Measurements from ENCODE around the gene HTR7. TPM values are rescaled to one million over a fixed set of nuclear protein-coding genes. Genes with fewer than 3 reads are reported as not detected.

Gene HTR7
- total RNA-seq, 1 donor from 2014 or later = 1.8 TPM

DNA sequence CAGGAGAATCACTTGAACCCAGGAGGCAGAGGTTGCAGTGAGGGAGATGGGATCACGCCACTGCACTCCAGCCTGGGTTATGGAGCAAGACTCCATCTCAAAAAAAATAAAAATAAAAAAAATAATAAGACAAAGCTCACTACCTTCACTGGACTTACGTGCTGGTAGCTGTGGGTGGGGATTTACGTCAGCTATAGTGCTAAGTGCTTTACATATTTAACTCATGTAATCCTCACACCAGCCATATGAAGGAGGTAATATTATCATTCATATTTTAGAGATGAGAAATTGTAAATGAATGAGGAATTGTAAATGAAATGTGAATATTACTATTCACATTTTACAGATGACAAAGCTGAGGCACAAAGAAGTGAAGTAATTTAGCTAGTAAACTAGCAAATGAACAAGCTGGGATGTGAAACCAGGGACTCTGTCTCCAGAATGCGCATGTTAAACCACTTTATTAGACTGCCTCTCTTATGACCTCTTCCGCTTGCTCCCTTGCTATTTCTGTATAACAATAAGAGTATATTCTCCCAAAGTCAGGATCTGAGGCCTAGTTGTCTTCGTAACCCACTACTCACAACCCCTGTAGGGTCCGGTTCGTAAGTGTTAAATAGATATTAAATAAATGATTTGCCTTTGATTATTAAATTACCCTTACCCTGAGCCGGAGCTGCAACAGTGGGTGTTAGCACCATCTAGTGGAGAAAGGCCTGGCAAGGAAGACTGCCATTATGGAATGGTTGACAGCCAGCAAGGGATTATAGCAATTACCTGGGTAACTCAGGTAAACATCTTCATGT lies 70.2 kb downstream of the HTR7 start:
- intact Hi-C loops (cut with DNase I) = loop anchor here (1.0 to 5.0 kb wide), 2 partner anchors 40 to 994 kb away; no protein-coding TSS in a partner anchor
- no peak for DNase-seq (ENCODE audit: low spot score in 2 of 2)
- Histone ChIP-seq H3K4me1 (no peaks in the 10 kb centered on the region), H3K27me3 (no peaks in the 10 kb centered on the region), H3K4me3 (no peak overlapping the region), H3K9me3 (no peaks in the 10 kb centered on the region), H3K27ac (no peak overlapping the region), H3K36me3 (no peaks in the 10 kb centered on the region)
- TF ChIP-seq, protein P1, sequence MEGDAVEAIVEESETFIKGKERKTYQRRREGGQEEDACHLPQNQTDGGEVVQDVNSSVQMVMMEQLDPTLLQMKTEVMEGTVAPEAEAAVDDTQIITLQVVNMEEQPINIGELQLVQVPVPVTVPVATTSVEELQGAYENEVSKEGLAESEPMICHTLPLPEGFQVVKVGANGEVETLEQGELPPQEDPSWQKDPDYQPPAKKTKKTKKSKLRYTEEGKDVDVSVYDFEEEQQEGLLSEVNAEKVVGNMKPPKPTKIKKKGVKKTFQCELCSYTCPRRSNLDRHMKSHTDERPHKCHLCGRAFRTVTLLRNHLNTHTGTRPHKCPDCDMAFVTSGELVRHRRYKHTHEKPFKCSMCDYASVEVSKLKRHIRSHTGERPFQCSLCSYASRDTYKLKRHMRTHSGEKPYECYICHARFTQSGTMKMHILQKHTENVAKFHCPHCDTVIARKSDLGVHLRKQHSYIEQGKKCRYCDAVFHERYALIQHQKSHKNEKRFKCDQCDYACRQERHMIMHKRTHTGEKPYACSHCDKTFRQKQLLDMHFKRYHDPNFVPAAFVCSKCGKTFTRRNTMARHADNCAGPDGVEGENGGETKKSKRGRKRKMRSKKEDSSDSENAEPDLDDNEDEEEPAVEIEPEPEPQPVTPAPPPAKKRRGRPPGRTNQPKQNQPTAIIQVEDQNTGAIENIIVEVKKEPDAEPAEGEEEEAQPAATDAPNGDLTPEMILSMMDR (IDR thresholded peaks at IDR 0.05) = peak; percentile 24 to 82 (median 61)

DNA sequence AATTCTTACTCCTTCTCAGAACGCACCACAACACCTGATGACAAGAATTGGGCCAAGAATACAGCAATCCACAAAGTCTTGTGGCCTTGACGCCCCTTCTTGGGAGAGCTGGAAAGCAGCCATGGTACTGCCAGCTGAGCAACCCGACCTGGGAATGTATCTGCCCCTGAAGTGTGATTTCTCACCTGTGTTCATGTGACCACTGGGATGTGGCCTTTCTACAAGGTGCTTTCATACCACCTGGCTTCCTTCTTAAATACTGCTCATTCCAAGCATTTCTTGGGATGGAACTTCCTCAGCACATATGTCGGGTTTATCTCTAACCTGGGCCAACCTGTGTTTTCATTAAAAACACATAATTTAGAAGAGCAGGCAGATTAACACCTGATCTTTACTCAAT lies 72.1 kb downstream of the HTR7 start:
- no peak for DNase-seq (ENCODE audit: low spot score in 2 of 2)
- TF ChIP-seq, protein P1 (IDR thresholded peaks at IDR 0.05) = no peak
- Histone ChIP-seq H3K4me1 (no peaks in the 10 kb centered on the region), H3K27ac (no peak overlapping the region), H3K9me3 (no peaks in the 10 kb centered on the region), H3K36me3 (no peaks in the 10 kb centered on the region), H3K4me3 (no peak overlapping the region), H3K27me3 (no peaks in the 10 kb centered on the region)
- intact Hi-C loops (cut with DNase I) = loop anchor here (5.0 kb wide), 1 partner anchor 38 kb away; no protein-coding TSS in a partner anchor

DNA sequence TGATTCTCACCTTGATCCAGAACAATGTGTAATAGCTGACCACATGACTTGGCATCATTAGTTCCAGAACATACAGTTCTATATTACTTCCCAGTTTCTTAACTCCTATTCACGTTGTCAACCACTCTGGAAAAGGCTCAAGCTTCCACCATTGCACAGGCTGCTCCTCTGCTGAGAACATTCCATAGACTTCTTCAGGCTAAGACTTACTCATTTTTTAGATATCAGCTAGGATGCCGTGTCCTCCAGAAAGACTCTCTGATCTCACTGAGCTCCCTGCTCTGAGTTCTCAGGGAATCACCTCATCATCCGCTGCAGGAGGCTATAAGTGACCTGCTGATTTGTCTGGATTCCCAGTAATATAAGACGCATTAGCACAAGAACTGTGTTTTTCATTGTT lies 73.1 kb downstream of the HTR7 start:
- no peaks in the 10 kb centered on the region for H3K9me3 ChIP-seq
- no peaks in the 10 kb centered on the region for H3K27me3 ChIP-seq
- TF ChIP-seq, protein P1 (IDR thresholded peaks at IDR 0.05) = no peak
- no peak overlapping the region for H3K27ac ChIP-seq
- intact Hi-C loops (cut with DNase I) = loop anchor here (5.0 kb wide), 1 partner anchor 37 kb away; no protein-coding TSS in a partner anchor
- H3K36me3 ChIP-seq = no peaks in the 10 kb centered on the region
- H3K4me3 ChIP-seq = no peak overlapping the region
- H3K4me1 ChIP-seq = no peaks in the 10 kb centered on the region
- no peak for DNase-seq (ENCODE audit: low spot score in 2 of 2)

DNA sequence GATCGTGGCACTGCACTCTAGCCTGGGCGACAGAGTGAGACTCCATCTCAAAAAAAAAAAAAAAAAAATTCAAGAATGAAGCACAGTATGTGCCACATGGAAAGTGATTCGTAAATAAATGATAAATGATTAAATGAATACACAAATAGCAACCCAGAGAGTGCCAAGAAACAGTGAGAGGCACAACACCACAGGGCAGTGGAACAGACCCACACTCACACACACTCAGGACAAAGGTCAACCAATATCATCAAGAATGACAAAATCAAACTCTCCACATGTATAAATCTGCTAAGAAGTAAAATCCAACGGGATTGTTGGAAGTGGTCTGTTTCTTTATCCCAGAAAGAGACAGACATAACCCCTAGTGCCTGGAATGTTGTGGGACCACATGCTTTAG lies 77.4 kb downstream of the HTR7 start:
- H3K4me1 ChIP-seq = no peaks in the 10 kb centered on the region
- intact Hi-C loops (cut with DNase I) = no loop called here

DNA sequence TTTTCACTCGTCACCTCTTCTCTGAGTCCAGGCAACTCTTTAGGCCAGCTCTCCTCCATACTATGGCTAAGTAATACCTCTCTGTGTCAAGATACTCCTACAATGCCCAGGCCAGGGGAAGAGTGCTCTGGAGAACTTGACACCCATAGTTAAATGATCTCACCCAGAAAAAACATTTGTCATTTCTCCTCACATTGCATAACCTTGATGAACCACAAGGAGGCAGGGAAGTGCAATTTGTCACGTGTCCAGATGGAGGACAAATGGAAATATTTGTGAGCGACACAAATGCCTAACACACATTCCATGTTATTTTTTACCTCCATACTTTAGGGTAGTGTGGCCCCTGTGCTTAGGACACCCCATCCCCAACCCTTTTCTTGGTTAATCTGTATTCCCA lies 78.3 kb downstream of the HTR7 start:
- Histone ChIP-seq H3K36me3 (no peaks in the 10 kb centered on the region), H3K4me1 (no peaks in the 10 kb centered on the region), H3K27me3 (no peaks in the 10 kb centered on the region), H3K27ac (no peak overlapping the region), H3K4me3 (no peak overlapping the region), H3K9me3 (no peaks in the 10 kb centered on the region)
- DNase-seq (ENCODE audit: low spot score in 2 of 2) = no peak
- intact Hi-C loops (cut with DNase I) = no loop called here
- TF ChIP-seq, protein P1 (IDR thresholded peaks at IDR 0.05) = no peak

More for the DNA sequence above, 77.4 kb downstream of the HTR7 start:
- no peak overlapping the region for H3K4me3 ChIP-seq
- no peak for DNase-seq (ENCODE audit: low spot score in 2 of 2)
- H3K27me3 ChIP-seq = no peaks in the 10 kb centered on the region
- H3K36me3 ChIP-seq = no peaks in the 10 kb centered on the region
- no peaks in the 10 kb centered on the region for H3K9me3 ChIP-seq
- no peak overlapping the region for H3K27ac ChIP-seq
- TF ChIP-seq, protein P1 (IDR thresholded peaks at IDR 0.05) = no peak

Data from ascending aorta (tissue), 2 donors.